ENCODE data around the gene REXO1.

REXO1 gene

GRCh38 chr19:1765904-1766799, 82.1 kb downstream of the REXO1 start:
- 11% methylated on average over 37 of the region's 38 CpGs for WGBS
- H3K27me3 ChIP-seq (ENCODE audit: insufficient read depth, low read length), result peaks cover 98% of the 10 kb centered on the region
- 0 out of 2 replicates have a peak, but pooled peaks cover 4% of the 10 kb centered on the region for H3K4me1 ChIP-seq (ENCODE audit: insufficient read depth, low read length)
- no peak overlapping the region for H3K9ac ChIP-seq (ENCODE audit: low read depth, low read length)
- H3K4me3 ChIP-seq (ENCODE audit: low read length), result no peak overlapping the region
- H3K36me3 ChIP-seq (ENCODE audit: insufficient read depth, low read length), result no peaks in the 10 kb centered on the region
- H3K27ac ChIP-seq (ENCODE audit: low read depth, low read length), result no peak overlapping the region
- H3K9me3 ChIP-seq (ENCODE audit: insufficient read depth, low read depth, low read length), result peaks cover 8% of the 10 kb centered on the region
